CD8-positive, alpha-beta memory T cell (primary cell): ENCODE measurements around the gene CTCFL. TPM values are rescaled to one million over a fixed set of nuclear protein-coding genes. Genes with fewer than 3 reads are reported as not detected.

Source experiments
- CTCF ChIA-PET: fragments of 350-600 bp; sonication (Branson Sonifier 250); formaldehyde crosslinking; loops from one replicate; lab custom pipeline; 2021; ENCODE audit warnings: antibody characterized with exemption; lab: Charles Lee
- POLR2A ChIA-PET: fragments of 350-600 bp; sonication (Branson Sonifier 250); formaldehyde crosslinking; loops from one replicate; lab custom pipeline; 2021; ENCODE audit warnings: antibody characterized with exemption; lab: Charles Lee
- DNase-seq, 5 donors: peaks; one replicate each; pipeline versions ENCODE4 v3.0.0 to v3.0.0-alpha.2; 2020 to 2022; ENCODE audit warnings: mixed read lengths in 1 of 5
- H3K27ac ChIP-seq: one replicate; pipeline ENCODE4 v1.7.0; 2013; ENCODE audit warnings: low read depth, mild to moderate bottlenecking, low read length, moderate library complexity
- H3K27me3 ChIP-seq: 2 replicates; pipeline ENCODE4 v1.7.0; 2013; ENCODE audit warnings: low read length, mild to moderate bottlenecking; ENCODE audit not compliant: insufficient read depth, poor library complexity, severe bottlenecking
- H3K36me3 ChIP-seq: 2 replicates; pipeline ENCODE4 v1.7.0; 2013; ENCODE audit warnings: mild to moderate bottlenecking, low read length, moderate library complexity; ENCODE audit not compliant: insufficient read depth
- H3K4me1 ChIP-seq: 2 replicates; pipeline ENCODE4 v1.7.0; 2013; ENCODE audit warnings: mild to moderate bottlenecking, low read length, moderate library complexity; ENCODE audit not compliant: insufficient read depth
- H3K4me3 ChIP-seq: 2 replicates; pipeline ENCODE4 v1.7.0; 2013; ENCODE audit warnings: mild to moderate bottlenecking, low read length
- H3K9me3 ChIP-seq: 2 replicates; pipeline ENCODE4 v1.7.0; 2013; ENCODE audit warnings: mild to moderate bottlenecking, low read length
- H3K27ac Mint-ChIP-seq, 8 donors: one replicate each; pipeline ENCODE4 v1.8.0; 2020 to 2021; ENCODE audit warnings: mixed read lengths in 8 of 8, mild to moderate bottlenecking in 6 of 8, inconsistent platforms in 3 of 8, moderate library complexity in 3 of 8
- H3K27me3 Mint-ChIP-seq, 2 donors: one replicate each; pipeline ENCODE4 v1.8.0; 2020 to 2021; ENCODE audit warnings: mixed read lengths in 2 of 2, mild to moderate bottlenecking in 1 of 2, moderate library complexity in 1 of 2
- H3K36me3 Mint-ChIP-seq, 3 donors: one replicate each; pipeline ENCODE4 v1.8.0; 2020 to 2021; ENCODE audit warnings: mixed read lengths in 3 of 3, inconsistent platforms in 1 of 3, mild to moderate bottlenecking in 1 of 3
- H3K4me1 Mint-ChIP-seq, 3 donors: one replicate each; pipeline ENCODE4 v1.8.0; 2020 to 2021; ENCODE audit warnings: mixed read lengths in 3 of 3, inconsistent platforms in 1 of 3, mild to moderate bottlenecking in 1 of 3
- H3K4me3 Mint-ChIP-seq, 7 donors: one replicate each; pipeline ENCODE4 v1.8.0; 2020 to 2021; ENCODE audit warnings: mixed read lengths in 7 of 7, mild to moderate bottlenecking in 6 of 7, moderate library complexity in 4 of 7, inconsistent platforms in 2 of 7
- H3K9me3 Mint-ChIP-seq, 5 donors: one replicate each; pipeline ENCODE4 v1.8.0; 2020 to 2022; ENCODE audit warnings: mixed read lengths in 5 of 5, mild to moderate bottlenecking in 3 of 5, moderate library complexity in 2 of 5, inconsistent platforms in 1 of 5
- polyA plus RNA-seq: library from polyadenylated mRNA; unstranded; fragments of 300-500 nt; fragmentation: Illumina TruSeq; gene quantifications from one replicate; pipeline ENCODE4 v1.2.3, GENCODE V29; 2021
- total RNA-seq, 2 experiments: library from RNA; stranded (reverse); gene quantifications; one replicate each; pipeline ENCODE4 v1.2.3, GENCODE V29; 2021

CTCFL gene
- total and polyA plus RNA-seq, 3 experiments from 2014 or later, result not detected

DNA sequence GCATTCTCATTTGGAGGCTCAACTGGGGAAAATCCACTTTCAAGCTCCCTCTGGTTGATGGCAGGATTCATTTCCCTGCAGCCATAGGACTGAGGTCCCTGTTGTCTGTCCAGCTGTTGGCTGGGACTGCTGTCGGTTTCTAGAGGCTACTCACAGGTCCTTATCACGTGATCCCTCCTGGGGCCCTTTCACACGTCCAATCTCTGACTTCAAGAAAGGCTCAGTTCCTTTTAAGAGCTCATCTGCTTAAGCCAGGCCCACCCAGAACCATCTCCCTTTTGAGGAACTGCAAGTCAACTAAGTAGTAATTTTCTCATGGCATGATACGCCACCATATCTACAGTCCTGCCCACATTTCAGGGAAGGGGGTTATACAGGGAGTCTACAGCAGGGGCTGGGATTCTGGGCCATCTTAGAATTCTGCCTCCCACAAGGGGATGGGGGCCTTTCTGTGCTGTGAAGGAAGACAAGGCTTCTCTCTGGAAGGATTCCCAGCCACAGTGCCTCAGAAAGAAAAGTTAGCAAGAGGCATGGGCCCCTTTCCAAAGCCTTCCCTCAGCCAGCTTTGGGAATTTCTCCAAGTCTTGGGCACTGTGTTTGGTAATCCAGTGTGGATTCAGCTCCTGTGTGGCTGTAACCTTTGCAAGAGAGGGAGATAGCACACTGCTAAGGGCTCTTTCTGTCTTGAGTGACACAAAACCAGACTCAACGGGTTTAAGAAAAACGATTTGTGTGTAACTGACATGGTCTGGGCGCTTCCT, 66.4 kb downstream of the CTCFL start:
- H3K4me1 ChIP-seq, result no peaks in the 10 kb centered on the region
- ChIA-PET CTCF (no interaction called here), POLR2A (no interaction called here)
- no peak overlapping the region for H3K4me3 Mint-ChIP-seq
- H3K27me3 ChIP-seq, result no peaks in the 10 kb centered on the region
- H3K27me3 Mint-ChIP-seq, result peaks cover 0 to 6% of the 10 kb centered on the region in 2 donors
- no peak overlapping the region for H3K27ac ChIP-seq
- no peaks in the 10 kb centered on the region for H3K4me1 Mint-ChIP-seq
- H3K36me3 ChIP-seq, result no peaks in the 10 kb centered on the region
- no peaks in the 10 kb centered on the region for H3K36me3 Mint-ChIP-seq
- no peaks in the 10 kb centered on the region for H3K9me3 Mint-ChIP-seq
- no peak for DNase-seq
- H3K27ac Mint-ChIP-seq, result no peak overlapping the region
- H3K4me3 ChIP-seq, result no peak overlapping the region
- no peaks in the 10 kb centered on the region for H3K9me3 ChIP-seq

DNA sequence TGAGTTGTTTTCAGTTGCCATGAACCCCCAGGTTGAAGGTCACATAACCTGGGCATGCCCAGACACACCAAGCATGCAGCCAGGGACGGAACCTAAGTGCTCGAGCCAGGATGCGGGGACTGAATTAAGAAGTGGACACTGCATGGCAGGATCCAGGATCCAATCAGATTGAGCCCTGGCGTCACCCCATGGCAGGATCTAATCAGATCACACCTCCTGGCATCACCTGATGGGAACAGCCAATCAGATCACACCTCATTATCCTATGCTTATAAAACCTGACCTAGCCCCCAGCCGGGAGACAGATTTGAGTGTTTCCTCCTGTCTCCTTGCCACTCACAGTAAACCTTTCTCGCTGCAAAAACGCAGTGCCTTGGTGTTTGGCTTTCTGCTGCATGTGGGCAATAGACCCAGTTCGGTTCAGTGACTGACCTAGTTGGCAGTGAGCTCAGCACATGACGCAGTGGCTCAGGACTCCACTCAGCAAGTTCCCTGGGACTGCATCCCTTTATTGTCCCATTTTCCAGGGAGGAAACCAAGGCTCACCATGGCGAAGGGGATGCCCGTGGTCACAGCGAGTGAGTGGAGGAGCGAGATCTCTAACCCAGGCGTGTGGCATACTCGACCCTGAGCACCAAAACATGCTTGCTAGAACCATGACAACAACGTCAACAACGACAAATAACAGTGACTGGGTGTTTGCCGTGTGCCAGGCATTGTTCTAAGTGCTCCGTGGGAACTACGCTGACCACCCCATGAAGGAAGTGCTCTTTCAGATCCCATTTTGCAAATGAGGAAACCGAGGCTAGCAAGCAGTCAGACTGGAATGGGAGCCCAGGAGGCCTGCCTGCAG, 67.5 kb downstream of the CTCFL start:
- H3K27ac ChIP-seq, result no peak overlapping the region
- Mint-ChIP-seq H3K4me3 (no peak overlapping the region), H3K27me3 (peaks cover 0 to 6% of the 10 kb centered on the region in 2 donors), H3K9me3 (no peaks in the 10 kb centered on the region), H3K27ac (no peak overlapping the region), H3K4me1 (peaks cover 2 to 6% (median 3%) of the 10 kb centered on the region in 3 donors), H3K36me3 (no peaks in the 10 kb centered on the region)
- H3K27me3 ChIP-seq, result no peaks in the 10 kb centered on the region
- DNase-seq, result no peak
- no peaks in the 10 kb centered on the region for H3K9me3 ChIP-seq
- peaks cover 3% of the 10 kb centered on the region for H3K4me1 ChIP-seq
- H3K36me3 ChIP-seq, result no peaks in the 10 kb centered on the region
- no peak overlapping the region for H3K4me3 ChIP-seq
- ChIA-PET POLR2A (no interaction called here), CTCF (no interaction called here)

DNA sequence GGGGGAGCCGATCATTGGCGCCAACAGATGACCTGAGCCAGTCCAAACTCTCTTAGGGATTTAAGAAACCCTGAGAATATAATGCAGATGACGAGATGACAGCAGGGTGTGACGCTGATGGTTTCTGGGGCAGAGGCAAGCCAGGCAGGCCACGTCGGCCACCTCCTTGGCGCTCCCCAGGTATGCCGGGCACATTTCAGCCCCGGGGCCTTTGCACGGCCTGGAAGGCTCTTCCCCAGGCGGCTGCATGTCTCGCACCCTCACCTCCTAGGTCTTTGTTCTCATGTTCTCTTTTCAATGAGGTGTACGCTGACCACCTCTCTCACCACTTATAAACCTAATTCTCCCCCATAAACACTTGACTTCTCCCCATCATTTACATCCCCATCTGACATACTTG, 68.8 kb downstream of the CTCFL start:
- no peaks in the 10 kb centered on the region for H3K36me3 Mint-ChIP-seq
- DNase-seq, result no peak
- H3K9me3 Mint-ChIP-seq, result no peaks in the 10 kb centered on the region
- Histone ChIP-seq H3K27ac (no peak overlapping the region), H3K27me3 (no peaks in the 10 kb centered on the region), H3K4me3 (no peak overlapping the region), H3K4me1 (peaks cover 16% of the 10 kb centered on the region), H3K36me3 (no peaks in the 10 kb centered on the region), H3K9me3 (no peaks in the 10 kb centered on the region)
- no peak overlapping the region for H3K4me3 Mint-ChIP-seq
- peaks cover 0 to 4% of the 10 kb centered on the region in 2 donors for H3K27me3 Mint-ChIP-seq
- ChIA-PET CTCF (no interaction called here), POLR2A (no interaction called here)
- H3K4me1 Mint-ChIP-seq, result peaks cover 16 to 19% (median 16%) of the 10 kb centered on the region in 3 donors
- H3K27ac Mint-ChIP-seq, result no peak overlapping the region

DNA sequence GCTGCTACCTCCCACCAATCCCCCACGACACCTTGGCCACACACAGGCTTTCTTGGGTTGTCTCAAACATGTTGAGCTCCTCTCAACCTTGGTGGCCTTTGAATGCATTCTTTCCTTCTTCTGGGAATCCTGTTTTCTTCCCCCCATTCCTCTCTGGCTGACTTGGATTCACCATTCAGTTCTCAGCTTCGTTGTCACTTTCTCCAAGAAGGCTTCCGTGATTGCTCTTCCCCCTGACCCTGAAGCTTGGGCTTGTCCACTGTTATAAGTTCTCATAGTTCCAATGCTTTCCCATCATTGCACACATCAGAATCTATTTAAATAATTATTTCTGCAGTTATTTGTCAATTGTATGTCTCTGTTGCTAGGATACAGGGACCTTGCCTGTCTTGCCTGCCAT, 69.6 kb downstream of the CTCFL start:
- peaks cover 24% of the 10 kb centered on the region for H3K4me1 ChIP-seq
- H3K9me3 ChIP-seq, result no peaks in the 10 kb centered on the region
- no peak for DNase-seq
- ChIA-PET CTCF (interaction anchor here (1.1 kb wide), 1 partner anchor 74 kb away, joined by 4 read pairs; no protein-coding TSS in a partner anchor), POLR2A (no interaction called here)
- Mint-ChIP-seq H3K27ac (no peak overlapping the region), H3K4me1 (peaks cover 22 to 26% (median 23%) of the 10 kb centered on the region in 3 donors), H3K36me3 (no peaks in the 10 kb centered on the region), H3K9me3 (no peaks in the 10 kb centered on the region), H3K4me3 (no peak overlapping the region), H3K27me3 (peaks cover 0 to 4% of the 10 kb centered on the region in 2 donors)
- no peak overlapping the region for H3K4me3 ChIP-seq
- H3K36me3 ChIP-seq, result no peaks in the 10 kb centered on the region
- no peaks in the 10 kb centered on the region for H3K27me3 ChIP-seq
- H3K27ac ChIP-seq, result no peak overlapping the region

DNA sequence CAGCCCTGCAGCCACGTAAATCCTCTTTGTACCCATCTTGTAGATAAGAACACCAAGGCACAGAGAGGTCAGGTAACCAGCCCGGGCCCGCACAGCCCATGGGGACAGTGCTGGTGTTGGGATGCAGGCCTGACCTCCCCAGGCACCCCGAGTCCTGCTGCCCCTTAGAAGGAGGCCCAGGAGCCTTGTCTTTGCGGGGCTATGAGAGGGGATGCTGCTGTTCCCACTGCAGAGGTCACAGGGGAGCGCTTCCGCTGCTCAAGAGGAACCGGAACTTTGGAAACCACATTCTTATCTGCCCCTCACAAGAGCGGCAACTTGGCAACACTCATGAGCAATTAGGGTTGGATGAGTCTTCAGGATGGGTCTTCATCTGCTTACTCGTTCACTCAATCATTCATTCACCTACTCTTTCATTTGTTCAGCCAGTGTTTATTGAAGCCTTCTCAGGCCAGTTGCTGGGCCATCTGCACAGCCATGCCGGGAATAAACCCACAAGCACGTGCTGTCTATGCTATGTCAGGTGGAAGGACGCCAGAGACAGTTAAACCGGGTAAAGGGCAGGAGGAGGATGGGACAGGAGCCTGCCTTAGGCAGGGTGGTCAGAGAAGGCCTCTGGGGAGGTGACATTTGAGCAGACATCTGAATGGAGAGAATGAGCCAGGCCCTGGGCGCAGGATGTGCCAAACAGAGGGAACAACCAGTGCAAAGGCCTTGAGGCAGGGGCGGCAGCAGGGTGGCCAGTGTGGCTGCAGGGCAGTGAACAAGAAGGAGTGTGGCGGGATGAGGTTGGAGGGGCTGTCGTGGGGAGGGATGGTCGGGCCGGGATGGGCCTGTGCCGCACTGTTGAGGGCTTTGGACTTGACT, 72.9 kb downstream of the CTCFL start:
- Histone ChIP-seq H3K4me1 (peaks cover 35% of the 10 kb centered on the region), H3K27ac (no peak overlapping the region), H3K4me3 (peak overlapping the region; percentile 26), H3K9me3 (no peaks in the 10 kb centered on the region), H3K36me3 (no peaks in the 10 kb centered on the region), H3K27me3 (no peaks in the 10 kb centered on the region)
- no peaks in the 10 kb centered on the region for H3K36me3 Mint-ChIP-seq
- peaks cover 30 to 33% (median 33%) of the 10 kb centered on the region in 3 donors for H3K4me1 Mint-ChIP-seq
- H3K27me3 Mint-ChIP-seq, result peaks cover 0 to 4% of the 10 kb centered on the region in 2 donors
- CTCF ChIA-PET, result no interaction called here
- H3K27ac Mint-ChIP-seq, result peak overlapping the region in 7 of 8 donors; percentile 9 to 91 (median 59)
- H3K4me3 Mint-ChIP-seq, result peak overlapping the region in 5 of 7 donors; percentile 12 to 63 (median 48)
- POLR2A ChIA-PET, result no interaction called here
- no peaks in the 10 kb centered on the region for H3K9me3 Mint-ChIP-seq
- DNase-seq, result peak in 1 of 5 donors; percentile 27

DNA sequence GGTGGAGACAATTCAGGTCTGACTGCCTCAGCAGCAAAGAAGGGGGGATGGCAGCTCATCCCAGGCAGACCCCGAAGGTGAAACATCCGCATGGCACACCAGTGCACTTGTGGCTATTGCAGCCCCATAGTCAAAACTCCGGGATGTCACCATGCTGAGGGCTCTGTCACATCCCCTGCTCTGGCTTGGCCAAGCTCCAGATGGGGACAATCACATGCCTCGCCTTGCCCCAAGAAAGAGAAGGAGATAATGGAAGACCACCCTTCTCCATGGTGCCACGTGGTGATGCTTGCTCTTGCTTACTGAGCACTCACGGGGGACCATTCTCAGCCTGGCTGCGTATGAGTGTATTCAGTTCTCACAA, 73.5 kb downstream of the CTCFL start:
- Mint-ChIP-seq H3K27me3 (peaks cover 0 to 4% of the 10 kb centered on the region in 2 donors), H3K27ac (peak overlapping the region in 6 of 8 donors; percentile 6 to 90 (median 38)), H3K36me3 (no peaks in the 10 kb centered on the region), H3K4me3 (peak overlapping the region in 4 of 7 donors; percentile 12 to 48 (median 36)), H3K4me1 (peaks cover 30 to 33% (median 33%) of the 10 kb centered on the region in 3 donors), H3K9me3 (no peaks in the 10 kb centered on the region)
- Histone ChIP-seq H3K36me3 (no peaks in the 10 kb centered on the region), H3K27me3 (no peaks in the 10 kb centered on the region), H3K9me3 (no peaks in the 10 kb centered on the region), H3K4me3 (no peak overlapping the region), H3K4me1 (peaks cover 35% of the 10 kb centered on the region), H3K27ac (no peak overlapping the region)
- no peak for DNase-seq
- ChIA-PET CTCF (no interaction called here), POLR2A (no interaction called here)

DNA sequence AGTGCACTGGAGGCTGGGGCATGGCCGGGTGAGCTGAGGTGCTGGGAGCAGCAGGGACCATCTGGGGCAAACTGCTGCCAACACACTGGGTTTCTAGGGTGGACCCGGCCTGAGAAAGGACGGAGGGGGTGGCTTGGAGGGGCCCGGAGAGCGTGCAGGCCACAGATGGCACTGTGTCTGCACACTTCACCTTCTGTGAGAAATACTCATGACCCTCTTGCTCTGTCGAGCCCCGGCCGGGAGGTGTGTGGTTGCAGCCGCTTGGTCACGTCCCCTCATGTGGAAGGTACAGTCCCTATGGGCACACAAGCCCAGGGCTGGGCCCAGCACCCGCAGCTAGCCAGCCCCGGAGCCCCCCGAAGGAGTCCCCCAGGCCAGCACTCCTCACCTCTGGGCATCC, 74.0 kb downstream of the CTCFL start:
- CTCF ChIA-PET, result no interaction called here
- DNase-seq, result no peak
- Mint-ChIP-seq H3K27ac (peak overlapping the region in 7 of 8 donors; percentile 20 to 92 (median 45)), H3K4me3 (peak overlapping the region in 4 of 7 donors; percentile 41 to 71 (median 51)), H3K36me3 (no peaks in the 10 kb centered on the region), H3K9me3 (no peaks in the 10 kb centered on the region), H3K27me3 (peaks cover 0 to 4% of the 10 kb centered on the region in 2 donors), H3K4me1 (peaks cover 30 to 33% (median 33%) of the 10 kb centered on the region in 3 donors)
- POLR2A ChIA-PET, result no interaction called here
- peaks cover 35% of the 10 kb centered on the region for H3K4me1 ChIP-seq
- no peak overlapping the region for H3K27ac ChIP-seq
- no peaks in the 10 kb centered on the region for H3K36me3 ChIP-seq
- no peaks in the 10 kb centered on the region for H3K27me3 ChIP-seq
- H3K4me3 ChIP-seq, result no peak overlapping the region
- H3K9me3 ChIP-seq, result no peaks in the 10 kb centered on the region
